ENCODE data around the gene TMEM178B. TPM values are rescaled to one million over a fixed set of nuclear protein-coding genes. Genes with fewer than 3 reads are reported as not detected.

Gene TMEM178B
- total and polyA plus RNA-seq, 12 donors: 1.2 to 54.6 (median 25.7) TPM

DNA sequence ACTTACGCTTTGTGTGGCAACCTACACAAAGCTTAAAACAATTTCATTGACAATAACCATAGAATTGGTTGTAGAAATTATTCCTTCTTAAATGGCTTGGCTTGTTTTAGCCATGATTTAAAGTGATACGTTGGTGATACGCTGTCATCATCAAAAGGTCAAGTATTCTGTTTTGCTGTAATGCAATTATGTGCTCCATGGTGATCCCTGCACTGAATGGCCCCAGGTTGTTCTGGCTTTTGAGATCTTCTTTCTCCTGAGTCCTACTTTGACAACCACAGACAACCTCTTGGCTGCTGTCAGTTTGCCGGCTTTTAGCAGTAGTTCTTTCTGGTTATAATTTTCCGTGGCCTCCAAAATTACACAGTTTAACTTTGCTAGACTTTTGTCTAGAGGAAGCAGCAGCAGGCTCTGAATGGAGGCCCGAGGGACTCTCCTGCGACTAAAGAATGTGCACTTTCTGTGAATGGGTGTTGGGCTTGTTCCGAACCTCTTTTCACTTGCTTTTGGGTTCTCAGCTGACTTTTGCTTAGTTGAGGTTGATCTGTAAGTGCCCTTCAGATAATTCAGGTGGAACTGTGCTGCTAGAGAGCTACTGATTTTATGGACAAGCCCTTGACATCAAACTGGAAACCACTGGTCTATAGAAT is 104.7 kb downstream of the TMEM178B start:
- H3K36me3 ChIP-seq: no peaks in the 10 kb centered on the region
- no peaks in the 10 kb centered on the region for H3K27me3 ChIP-seq
- no peaks in the 10 kb centered on the region for H3K4me1 ChIP-seq
- 85 to 87% methylated on average over 8 of the region's 8 CpGs for WGBS, 2 donors
- ATAC-seq: no peak
- no peak for TF ChIP-seq CTCF (IDR thresholded peaks at IDR 0.05)
- peaks cover 0 to 5% (median 0%) of the 10 kb centered on the region in 11 donors for H3K9me3 ChIP-seq
- H3K4me3 ChIP-seq: no peak overlapping the region
- no peak overlapping the region for H3K27ac ChIP-seq
- DNase-seq: no peak
- intact Hi-C loops (cut with DNase I): no loop called here

DNA sequence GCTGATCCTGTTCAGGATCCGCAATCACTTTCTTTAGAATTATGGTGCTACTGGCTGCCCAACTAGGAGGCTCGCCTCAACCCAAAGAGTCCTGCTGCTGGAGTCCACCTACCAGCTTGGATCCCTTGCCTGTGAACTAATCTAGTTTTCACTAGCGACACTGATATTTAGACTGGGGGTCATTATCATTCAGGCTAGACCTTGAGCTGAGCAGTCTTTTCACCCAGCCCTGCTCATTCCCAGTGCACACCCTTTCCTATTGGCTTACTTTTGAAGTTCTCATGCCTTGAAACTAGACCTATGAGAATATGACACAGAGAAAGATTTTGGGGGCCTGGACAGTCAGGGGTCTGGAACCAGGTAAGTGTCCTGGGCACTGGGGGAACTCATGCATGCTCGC is 107.9 kb downstream of the TMEM178B start:
- H3K4me3 ChIP-seq: no peak overlapping the region
- no peak for TF ChIP-seq CTCF (IDR thresholded peaks at IDR 0.05)
- ATAC-seq (no peak), DNase-seq (no peak)
- intact Hi-C loops (cut with DNase I): no loop called here
- H3K9me3 ChIP-seq: no peaks in the 10 kb centered on the region
- 91 to 93% methylated on average over 4 of the region's 4 CpGs for WGBS, 2 donors
- H3K27ac ChIP-seq: no peak overlapping the region
- H3K36me3 ChIP-seq: no peaks in the 10 kb centered on the region
- no peaks in the 10 kb centered on the region for H3K4me1 ChIP-seq
- H3K27me3 ChIP-seq: no peaks in the 10 kb centered on the region

- Histone ChIP-seq H3K27me3 (no peaks in the 10 kb centered on the region), H3K36me3 (no peaks in the 10 kb centered on the region)
- ATAC-seq: no peak
These were observed 110.8 kb downstream of the TMEM178B start for GRCh38 chr7:141184532-141185190.

More at GRCh38 chr7:141184532-141185190, 110.8 kb downstream of the TMEM178B start:
- H3K4me3 ChIP-seq: no peak overlapping the region
- DNase-seq: no peak
- H3K4me1 ChIP-seq: peaks cover 0 to 3% (median 0%) of the 10 kb centered on the region in 9 donors
- 71 to 73% methylated on average over 10 of the region's 10 CpGs for WGBS, 2 donors
- intact Hi-C loops (cut with DNase I): no loop called here
- no peaks in the 10 kb centered on the region for H3K9me3 ChIP-seq
- no peak overlapping the region for H3K27ac ChIP-seq
- no peak for TF ChIP-seq CTCF (IDR thresholded peaks at IDR 0.05)
